HG03442 (cell line): ENCODE measurements around the gene RAB3IL1.

Experiments used
- ATAC-seq: cut with Tn5 transposase; IDR thresholded peaks from one replicate; pipeline ENCODE4 v1.9.1; 2021; ENCODE audit warnings: mild to moderate bottlenecking, moderate library complexity; ENCODE audit not compliant: unreplicated experiment

Gene RAB3IL1

DNA sequence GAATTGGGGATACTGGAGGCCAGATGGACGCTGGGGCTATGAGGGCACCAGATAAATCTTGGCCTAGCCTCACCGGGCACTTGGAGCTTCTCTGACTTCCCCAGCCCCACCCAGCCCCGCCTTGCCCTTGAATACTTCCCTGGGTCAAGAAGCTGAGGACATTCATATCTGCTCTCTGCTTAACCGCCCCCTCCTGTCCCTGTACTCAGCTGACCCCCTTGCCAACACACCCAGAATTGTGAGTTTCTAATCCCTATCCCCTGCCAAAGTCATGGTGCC, 48.0 kb downstream of the RAB3IL1 start:
- no peak for ATAC-seq

DNA sequence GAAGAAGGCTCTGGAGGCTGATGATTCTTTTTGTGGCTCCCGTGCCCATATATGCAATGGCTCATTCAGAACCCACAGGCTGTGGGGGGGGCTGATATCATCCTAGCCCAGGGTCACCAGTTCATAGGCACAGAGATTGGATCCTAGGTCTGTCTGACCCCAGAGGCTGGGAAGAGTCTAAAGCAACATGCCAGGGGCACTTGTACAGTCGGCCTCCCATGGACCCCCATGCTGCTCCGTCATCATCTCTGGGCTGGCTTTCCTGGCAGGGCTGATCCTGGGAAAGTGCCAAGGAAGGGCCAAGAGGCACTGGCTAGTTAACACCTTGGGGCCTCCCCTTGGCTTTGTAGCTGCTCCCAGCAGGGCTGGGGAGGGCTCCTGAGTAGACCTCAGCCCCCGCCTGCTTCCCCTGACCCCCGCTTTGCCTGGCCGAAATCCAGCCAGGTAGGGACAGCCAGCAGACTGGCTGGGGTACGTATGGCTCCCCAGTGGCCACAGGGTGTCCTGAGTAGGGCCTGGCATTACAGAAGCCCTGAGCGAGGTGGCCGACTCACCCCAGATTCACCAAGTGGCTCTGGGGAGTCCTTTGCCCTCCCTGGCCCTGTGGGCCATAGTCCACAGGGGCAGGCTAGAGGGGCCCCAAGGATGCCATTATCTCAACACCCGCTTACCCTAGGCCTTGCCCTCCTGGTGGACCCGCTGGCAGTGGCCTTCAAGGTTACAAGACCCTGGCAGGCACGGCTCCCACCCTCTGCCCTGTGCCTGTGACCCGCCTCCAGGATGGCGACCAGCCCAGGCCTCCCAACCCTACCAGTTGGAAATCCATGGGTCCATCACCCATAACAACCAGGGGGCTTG, 48.6 kb downstream of the RAB3IL1 start:
- no peak for ATAC-seq

DNA sequence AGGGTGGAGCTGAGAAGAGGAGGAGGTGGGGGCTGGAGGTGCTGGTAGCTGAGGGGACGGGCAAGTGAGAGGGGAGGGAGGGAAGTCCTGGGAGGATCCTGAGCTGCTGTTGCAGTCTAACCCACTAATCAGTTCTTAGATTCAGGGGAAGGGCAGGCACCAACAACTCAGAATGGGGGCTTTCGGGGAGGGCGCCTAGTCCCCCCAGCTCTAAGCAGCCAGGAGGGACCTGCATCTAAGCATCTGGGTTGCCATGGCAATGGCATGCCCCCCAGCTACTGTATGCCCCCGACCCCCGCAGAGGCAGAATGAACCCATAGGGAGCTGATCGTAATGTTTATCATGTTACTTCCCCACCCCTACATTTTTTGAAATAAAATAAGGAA, 50.4 kb downstream of the RAB3IL1 start:
- ATAC-seq, result no peak

DNA sequence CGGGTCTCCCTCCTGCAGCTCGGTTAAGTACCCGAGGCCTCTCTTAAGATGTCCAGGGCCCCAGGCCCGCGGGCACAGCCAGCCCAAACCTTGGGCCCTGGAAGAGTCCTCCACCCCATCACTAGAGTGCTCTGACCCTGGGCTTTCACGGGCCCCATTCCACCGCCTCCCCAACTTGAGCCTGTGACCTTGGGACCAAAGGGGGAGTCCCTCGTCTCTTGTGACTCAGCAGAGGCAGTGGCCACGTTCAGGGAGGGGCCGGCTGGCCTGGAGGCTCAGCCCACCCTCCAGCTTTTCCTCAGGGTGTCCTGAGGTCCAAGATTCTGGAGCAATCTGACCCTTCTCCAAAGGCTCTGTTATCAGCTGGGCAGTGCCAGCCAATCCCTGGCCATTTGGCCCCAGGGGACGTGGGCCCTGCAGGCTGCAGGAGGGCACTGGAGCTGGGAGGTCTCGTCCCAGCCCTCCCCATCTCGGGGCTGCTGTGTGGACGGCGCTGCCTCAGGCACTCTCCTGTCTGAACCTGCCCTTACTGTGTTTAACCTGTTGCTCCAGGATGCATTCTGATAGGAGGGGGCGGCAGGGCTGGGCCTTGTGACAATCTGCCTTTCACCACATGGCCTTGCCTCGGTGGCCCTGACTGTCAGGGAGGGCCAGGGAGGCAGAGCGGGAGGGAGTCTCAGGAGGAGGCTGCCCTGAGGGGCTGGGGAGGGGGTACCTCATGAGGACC, 51.0 kb downstream of the RAB3IL1 start:
- ATAC-seq, result no peak

DNA sequence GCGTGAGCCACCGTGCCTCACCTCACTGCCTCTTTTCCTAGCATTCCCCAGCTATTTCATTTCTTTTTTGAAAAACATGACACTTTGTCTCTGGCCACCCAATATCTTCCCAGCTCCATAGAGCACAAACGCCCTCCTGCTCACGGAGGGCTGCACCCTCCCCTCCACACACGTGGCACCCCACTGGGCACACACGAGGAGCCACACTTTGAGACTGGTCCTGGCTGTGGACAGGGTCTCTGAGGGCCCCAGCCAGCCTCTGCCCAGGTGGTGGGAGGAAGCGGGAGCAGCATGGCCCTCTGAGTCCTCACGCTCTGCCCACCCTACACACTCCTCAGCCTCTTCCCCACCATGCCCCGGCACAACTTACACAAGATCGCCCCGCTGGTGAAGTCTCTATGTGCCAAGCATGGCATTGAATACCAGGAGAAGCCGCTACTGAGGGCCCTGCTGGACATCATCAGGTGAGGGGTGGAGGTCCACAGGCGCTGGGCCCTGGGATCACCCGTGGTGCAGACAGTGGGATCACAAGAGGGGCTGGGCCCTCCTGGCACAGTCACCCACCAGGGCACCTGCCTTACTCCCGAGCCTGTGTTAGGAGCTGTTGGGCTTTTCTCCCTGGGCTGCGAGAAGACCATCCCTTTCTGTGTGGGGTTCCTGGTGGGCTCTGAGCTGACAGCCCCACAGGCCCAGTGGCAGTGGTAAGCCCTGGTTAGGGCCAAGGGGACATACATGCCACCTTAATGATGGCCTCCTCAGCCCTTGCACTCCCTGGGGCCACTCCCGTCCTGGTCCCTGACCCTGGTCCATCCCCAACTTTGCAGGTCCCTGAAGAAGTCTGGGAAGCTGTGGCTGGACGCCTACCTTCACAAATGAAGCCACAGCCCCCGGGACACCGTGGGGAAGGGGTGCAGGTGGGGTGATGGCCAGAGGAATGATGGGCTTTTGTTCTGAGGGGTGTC, 52.3 kb downstream of the RAB3IL1 start:
- no peak for ATAC-seq

DNA sequence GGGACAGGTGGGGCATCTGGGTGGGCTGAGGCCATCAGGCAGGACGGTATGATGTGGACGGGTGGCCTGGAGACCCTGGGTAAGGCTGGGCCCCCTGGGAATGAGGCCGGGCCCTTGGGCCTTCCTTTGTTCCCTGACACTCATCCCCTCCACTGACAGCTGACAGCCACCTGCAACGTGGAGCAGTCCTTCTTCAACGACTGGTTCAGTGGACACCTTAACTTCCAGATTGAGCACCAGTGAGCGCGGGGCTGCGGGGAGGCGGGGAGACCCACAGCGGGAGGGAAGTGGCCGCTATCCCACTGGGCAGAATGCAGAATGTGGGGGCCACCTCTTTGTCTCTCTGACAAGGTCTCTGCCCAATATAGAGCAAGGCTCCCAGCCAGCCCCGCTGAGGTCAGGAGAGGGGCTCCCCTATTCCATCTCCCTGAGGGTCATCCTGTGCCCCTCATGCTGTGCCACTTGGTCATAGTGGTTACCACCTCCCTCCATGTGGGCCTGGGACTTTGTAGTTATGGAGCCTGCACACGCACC, 53.8 kb downstream of the RAB3IL1 start:
- ATAC-seq, result no peak

DNA sequence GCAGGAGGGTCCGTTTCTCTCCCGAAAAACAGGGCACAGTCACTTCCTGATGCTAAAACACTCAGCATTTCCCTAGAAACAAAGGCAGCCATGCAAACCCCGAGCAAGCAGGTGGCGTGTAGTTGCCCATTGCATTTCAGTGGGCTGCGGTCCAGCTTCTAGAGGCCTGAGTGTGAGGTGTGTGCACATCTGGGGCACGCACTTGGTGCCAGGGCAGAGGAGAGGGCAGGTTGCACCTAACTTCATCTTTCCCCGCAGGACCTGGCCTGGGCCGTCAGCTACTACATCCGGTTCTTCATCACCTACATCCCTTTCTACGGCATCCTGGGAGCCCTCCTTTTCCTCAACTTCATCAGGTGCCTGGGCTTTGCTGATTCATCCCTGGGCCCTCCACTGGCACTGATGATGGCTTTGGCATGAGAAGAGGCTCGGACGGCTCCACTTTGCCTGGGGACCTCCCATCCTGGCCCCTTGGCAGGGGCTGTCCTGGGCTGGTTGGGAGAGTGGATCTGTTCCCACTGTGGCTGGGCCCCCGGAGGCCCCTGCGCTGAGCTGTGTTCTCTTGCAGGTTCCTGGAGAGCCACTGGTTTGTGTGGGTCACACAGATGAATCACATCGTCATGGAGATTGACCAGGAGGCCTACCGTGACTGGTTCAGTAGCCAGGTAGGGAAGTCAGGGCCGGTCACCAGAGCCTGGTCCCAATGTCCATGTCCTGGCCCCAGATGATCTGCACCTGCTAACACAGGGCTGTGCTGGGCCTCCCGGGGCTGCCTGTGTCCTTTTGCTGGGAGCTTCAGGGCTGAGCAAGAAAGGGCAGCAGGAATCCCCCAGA, 54.4 kb downstream of the RAB3IL1 start:
- no peak for ATAC-seq

DNA sequence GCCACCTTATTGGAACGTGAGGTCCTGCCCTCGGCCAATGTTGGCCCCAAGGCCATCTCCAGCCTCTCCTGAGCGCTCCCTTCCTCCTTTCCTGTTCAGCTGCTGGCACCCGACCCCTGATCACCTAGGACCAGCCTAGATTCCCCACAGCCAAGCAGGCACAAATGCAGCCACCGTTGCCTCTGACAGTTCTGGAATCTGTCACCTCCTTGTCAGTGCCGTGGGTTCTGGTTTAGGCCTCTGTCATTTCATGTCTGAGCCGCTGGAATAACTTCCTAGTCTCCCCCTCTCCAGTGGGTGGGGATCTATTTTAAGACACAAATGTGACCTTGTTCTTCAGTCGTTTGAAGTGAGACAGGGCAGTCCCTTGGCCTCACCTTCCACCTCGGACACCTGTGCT, 55.7 kb downstream of the RAB3IL1 start:
- ATAC-seq, result no peak

DNA sequence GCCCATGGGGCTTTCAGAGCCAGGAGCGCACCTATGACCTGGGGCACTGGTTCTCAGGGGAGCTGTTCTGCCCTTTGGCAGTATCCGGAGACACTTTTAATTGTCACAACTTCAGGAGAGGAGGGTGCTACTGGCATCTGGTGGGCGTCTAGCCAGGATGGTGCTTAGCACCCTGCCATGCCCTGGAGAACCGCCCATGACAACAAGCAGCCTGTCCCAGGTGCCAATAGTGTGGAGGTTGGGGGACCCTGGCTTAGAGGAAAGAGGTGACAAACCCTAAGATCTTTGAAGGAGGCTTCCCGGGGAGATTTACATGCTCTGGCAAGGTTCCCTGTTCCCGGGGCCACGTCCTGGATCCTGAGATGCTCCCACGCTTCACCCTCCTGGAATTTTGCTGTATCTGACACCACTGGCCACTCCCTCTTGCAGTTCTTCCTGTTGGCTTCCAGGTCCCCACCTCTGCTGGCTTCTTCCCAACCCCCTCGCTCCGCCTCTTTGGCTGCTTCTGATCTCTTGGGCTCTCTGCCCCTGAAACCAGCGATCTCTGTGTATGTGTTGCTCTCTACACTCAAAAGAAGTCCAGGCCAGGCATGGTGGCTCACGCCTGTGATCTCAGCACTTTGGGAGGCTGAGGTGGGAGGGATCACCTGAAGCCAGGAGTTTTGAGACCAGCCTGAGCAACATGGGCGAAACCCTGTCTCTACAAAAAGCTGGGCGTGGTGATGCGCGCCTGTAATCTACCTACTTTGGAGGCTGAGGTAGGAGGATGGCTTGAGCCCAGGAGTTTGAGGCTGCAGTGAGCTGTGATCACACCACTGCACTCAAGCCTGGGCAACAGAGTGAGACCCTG, 57.1 kb downstream of the RAB3IL1 start:
- ATAC-seq, result no peak

DNA sequence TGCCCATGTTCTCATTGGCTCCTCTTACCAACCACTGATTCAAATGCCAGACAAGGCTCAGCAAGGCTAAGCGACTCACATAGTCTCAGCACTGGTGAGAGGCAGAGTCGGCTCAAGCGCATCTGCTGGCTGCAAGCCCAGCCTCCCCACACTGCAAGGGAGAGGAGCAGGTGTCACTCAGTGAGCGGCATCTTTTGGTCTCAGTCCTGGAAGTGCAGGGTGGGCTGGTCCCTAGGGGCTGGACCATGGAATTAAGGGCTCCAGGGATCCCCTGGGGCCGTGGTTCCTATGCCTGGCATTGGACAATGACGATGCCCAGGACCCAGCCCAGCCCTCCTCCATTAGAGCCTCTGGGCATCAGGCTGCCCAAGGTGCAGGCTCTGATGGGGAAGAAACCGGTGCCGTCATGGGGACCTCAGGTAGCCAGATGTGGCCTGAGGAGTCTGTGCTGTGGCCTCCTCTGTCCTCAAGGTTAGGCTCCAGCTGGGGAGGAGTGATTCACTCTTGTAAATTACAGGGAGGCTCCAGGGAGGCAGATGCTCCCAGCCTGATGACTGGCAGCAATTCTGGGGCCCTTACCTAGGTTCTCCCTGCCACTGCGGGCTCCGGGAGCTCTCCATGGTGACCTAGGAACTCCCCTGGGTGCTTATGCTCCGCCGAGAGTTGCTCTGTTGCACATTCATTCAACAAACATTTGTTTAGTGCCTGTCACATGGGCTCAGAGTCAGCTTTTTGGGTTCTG, 61.3 kb downstream of the RAB3IL1 start:
- no peak for ATAC-seq

DNA sequence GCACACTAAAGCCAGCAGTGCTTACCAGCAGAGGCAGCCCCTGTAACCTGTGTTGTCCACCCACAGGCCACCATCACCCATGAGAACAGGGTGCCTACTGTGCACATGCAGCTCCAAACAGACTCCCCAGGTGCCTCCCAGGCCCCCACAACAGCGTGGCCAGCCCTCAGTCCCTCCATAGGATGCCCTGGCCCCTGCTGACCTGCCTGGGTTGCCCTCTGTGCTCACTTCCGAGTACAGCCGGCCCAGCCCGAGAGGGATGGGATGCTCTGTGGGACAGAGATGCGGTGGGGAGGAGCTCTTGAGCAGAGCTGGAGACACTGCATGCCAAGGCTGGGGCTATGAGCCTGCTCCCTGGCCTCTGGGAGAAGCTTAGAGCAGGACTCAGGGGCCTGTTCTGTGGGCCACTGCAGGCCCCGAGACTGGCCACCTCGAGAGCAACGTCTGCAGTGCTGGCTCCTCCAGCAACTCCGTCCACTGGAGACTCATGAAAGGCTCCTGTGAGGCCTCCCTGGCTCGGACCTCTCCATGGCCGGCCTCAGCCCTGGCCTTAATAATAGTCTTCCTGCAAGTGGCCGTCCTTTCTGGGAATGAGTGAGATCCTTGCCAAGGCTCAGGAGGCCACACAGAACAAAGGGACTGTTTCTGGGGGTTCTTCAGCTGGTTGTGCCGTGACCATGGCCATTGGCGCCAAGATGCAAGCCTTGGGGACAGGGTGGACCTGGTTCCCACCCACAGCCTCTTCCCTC, 62.2 kb downstream of the RAB3IL1 start:
- ATAC-seq, result no peak

DNA sequence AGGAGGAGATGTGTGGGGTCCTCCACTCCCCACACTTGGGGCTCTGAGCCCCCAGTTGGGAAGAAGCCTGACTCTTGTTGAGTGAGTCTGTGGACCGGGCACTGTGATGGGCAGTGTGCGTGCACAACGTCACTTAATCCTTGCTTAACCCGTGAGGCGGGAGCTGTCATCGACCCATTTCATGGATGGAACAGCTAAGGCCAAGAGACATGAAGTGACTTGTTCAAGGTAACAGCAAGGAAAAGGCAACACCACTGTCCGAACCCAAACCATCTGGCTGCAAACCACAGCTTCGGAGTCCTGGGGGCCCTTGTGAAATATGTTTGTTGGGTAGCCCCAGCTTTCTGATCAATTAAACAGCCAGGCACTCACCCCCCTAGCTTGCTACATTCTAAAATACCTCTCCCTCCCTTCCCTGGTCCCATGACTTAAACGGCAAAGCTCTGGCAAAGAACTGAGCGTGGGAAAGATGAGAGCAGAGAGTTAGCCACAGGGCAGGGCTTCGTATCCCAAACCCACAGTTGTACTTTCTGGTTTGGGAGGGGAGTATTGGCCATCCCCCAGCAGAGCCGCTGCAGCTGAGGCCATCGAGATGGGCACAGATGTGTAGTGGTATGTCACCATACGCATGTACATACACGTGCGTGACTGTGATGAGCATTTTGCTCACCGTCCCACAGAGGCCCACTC, 63.0 kb downstream of the RAB3IL1 start:
- no peak for ATAC-seq

DNA sequence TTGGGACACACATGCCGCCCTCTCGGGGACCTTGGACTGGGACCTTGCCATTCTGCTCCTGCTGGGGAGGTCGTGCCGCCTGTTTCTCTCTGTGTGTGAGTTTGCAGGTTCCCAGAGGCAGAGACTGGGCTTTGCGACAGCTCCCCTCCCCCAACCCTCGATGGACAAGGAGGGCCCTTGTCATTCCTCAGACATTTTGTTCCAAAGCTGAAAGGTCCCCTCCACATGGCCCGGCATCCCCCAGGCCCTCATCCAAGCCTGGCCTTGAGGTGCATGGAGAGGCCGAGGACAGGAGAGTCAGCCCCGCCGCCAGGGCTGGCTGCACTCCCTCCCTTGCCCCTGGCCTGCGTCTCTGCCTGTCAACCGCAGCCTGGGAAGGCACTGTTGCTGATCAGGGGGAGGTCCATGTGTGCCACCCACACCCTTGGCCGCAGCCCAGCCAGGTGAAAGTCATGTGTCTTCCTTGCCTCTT, 63.6 kb downstream of the RAB3IL1 start:
- no peak for ATAC-seq

DNA sequence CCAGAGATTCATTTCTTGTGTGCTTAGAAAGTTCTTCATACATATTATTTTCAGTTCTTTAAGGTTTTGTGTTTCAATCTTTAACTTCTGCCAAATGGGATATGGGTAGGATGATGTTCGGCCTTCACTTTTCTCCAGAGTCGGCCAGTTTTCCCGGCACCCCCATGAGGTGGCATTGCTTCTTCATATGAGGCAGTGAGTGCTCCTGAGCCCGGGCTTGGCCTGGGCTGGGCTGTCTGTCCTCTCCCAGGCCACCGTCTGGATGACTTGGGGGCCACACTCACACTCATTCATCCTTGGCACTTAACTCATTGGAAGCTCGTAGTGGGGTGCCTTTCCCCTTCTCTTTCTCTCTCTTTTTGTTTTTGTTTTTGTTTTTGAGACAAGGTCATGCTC, 65.5 kb downstream of the RAB3IL1 start:
- ATAC-seq, result no peak

DNA sequence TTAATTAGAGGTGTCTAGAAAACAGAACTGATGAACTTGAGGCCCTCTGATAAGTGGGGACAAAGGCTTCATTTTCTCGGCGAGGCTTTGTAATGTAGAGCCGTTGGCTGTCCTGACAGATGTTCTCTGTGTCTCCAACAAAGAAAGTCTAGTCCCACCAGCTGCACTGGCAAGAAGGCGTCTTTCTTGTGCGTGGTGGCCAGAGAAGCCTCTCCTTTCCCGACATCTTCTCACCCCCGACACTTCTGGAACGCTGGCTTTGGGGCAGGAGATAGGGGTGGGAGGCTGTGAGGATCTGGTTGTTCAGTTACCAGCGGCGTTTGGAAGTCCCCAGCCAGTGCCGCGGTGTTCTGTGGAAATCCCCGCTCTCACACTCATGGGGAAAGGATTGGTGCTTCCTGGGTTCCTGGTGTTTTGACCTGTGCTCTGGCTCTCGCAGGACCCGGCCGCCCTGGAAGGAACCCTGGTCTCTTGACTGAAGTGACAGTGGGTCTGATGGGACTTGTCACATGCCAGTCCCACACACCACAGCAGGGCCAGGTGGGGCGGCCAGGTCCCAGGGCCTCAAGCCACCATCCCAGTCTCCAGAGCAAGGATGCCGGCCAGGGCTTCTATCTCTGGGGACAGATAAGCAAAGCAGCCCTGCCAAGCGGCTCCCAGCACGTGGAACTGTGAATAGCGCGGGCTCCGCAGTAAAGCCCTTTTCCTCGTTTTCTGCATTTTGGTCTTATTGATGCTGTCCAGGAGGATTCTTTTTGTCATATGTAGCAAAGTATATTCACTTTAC, 66.1 kb downstream of the RAB3IL1 start:
- ATAC-seq, result no peak

DNA sequence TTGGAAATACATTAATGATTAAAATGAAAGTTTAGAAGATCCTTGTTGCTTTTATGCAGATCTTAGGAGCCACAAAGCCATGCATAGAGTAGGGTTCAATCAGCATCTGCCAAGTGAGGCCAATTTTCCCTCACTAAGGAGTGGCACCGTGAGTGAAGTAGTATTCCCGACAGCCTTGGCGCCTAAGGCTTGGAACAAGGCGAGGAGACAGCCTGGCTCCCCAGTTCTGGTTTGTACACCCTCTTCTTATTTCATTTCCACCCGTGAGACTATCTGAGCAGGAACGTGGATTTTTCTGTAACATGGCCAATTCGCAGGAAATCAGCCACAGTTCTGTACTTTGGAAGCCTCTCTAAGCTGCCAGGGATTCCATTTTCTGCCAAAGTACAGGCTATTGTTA, 66.7 kb downstream of the RAB3IL1 start:
- no peak for ATAC-seq

DNA sequence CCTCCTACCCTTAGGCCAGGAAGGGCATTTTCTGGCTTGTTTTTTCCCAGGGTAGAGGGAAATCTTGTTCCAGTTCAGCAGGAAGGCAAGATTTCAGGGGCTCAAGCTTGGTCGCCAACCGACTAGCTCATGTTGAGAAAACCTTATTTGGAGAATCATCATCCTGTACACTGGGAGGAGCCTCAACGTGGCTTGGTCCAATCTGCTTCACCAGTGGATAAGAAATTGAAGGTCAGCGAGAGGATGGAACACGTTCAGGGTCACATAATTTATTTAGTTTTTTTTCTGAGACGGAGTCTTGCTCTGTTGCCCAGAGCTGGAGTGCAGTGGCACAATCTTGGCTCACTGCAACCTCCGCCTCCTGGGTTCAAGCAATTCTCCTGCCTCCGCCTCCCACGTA, 68.7 kb downstream of the RAB3IL1 start:
- ATAC-seq, result no peak
